SU-DHL-6 (cell line): ENCODE data around the gene KATNB1.

Source experiments
- CTCF ChIP-seq: fragments of 200-600 bp; sonication (generic); IDR thresholded peaks from one replicate; pipeline ENCODE4 v1.5.1; 2017; ENCODE audit warnings: antibody characterized with exemption, mild to moderate bottlenecking, low read length, moderate library complexity; ENCODE audit not compliant: insufficient read depth, poor library complexity, severe bottlenecking
- EZH2phosphoT487 ChIP-seq: fragments of 200-600 bp; sonication (generic), shearing (Covaris generic); conservative IDR thresholded peaks from 2 replicates; pipeline ENCODE4 v1.6.1; 2018; ENCODE audit warnings: mild to moderate bottlenecking, antibody characterized with exemption, low read length, moderate library complexity, mixed read lengths

- TF ChIP-seq CTCF (no peak), EZH2phosphoT487 (no peak)
Observed at GRCh38 chr16:57801098-57801808, 65.7 kb downstream of the KATNB1 start.
